GM19328 (cell line): ENCODE data around the gene COASY.
"Not testable (repeated sequence)": the region's sequence is repeated elsewhere in the genome, so short reads cannot be mapped to it uniquely, and the experiment has no call there.

Source experiments
- ATAC-seq: cut with Tn5 transposase; IDR thresholded peaks from one replicate; pipeline ENCODE4 v1.9.1; 2021; ENCODE audit warnings: mild to moderate bottlenecking, moderate library complexity; ENCODE audit not compliant: unreplicated experiment

The COASY gene

DNA sequence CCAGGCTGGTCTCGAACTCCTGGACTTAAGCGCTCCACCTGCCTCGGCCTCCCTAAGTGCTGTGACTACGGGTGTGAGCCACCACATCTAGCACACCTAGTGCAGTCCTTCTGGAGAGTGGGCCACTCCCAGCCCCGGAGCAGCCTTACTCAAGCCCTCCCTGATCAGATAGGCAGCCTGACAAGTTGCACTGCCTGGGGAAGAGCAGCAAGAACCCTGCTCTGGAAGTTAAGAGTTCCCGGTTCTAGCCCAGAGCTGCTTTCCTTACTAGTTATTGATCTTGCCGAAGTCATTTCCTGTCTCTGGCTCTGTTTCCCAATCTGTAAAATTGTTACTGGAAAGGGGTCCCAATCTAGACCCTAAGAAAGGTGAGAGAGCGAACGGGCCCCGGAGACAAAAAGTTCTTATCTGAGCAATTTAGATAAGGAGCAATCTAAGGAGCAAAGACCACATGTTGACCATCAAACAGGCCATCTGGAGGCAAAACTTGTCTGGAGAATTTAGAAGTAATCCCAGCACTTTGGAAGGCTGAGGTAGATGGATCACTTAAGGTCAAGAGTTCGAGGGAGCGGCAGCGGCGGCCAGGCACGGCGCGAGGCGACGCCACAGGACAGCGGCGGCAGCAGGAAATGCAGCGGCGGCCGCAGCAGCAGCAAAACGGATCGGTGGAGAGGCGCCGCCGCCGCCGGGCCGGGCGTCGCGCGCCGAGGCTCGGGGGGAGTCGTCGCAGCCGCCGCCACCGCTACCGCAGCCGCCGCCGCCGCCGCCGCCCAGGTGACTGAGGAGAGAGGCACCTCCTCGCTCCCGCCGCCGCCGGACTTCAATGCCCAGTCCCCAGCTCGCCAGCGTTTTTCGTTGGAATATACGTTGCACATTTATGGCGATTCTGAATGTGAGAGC, 30.2 kb upstream of the COASY start:
- no peak for ATAC-seq

DNA sequence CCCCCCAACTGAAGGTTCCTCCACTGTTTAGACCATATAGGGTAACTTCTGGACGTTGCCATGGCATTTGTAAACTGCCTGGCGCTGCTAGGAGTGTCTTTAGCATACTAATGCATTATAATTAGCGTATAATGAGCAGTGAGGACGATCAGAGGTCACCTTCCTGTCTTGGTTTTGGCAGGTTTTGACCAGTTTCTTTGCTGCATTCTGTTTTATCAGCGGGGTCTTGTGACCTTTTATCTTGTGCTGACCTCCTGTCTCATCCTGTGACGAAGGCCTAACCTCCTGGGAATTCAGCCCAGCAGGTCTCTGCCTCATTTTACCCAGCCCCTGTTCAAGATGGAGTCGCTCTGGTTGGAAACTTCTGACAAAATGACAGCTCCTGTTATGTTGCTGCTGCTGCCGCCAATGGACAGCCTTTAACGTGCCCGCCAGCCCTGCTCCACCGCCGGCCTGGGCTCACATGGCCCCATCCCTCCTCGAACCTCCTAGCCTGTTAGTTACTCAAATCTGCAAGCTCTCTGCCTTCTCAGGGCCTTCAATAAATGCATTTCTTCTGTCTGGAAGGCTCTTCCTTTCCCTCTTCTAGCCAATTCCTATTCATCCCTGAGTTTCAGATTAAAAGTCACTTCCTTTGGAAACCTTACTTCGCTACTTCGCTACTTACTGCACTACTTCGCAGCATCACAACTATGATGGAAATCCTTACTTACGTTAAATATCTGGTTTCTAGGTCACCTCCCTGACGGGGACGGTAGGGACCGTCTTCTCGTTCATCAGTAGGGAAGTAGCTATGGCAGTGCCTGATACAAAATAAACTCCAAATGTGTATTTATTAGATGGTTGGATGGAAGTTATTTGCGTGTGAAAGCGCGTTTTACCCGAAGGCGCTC, 26.5 kb upstream of the COASY start:
- ATAC-seq, result no peak

DNA sequence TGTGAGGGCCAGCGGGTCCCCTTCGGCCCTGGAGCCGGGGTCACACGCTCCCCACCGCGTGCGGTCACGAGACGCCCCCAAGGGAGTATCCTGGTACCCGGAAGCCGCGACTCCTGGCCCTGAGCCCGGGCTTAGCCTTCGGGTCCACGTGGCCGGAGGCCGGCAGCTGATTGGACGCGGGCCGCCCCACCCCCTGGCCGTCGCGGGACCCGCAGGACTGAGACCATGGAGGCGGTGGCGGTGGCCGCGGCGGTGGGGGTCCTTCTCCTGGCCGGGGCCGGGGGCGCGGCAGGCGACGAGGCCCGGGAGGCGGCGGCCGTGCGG, 25.9 kb upstream of the COASY start, which contains the start of gene NAGLU:
Gene NAGLU (plus strand): TSS at position 194 of the 324 bp plus-strand sequence. CDS start 32 bp downstream, at position 226.
- ATAC-seq, result peak; percentile 73

DNA sequence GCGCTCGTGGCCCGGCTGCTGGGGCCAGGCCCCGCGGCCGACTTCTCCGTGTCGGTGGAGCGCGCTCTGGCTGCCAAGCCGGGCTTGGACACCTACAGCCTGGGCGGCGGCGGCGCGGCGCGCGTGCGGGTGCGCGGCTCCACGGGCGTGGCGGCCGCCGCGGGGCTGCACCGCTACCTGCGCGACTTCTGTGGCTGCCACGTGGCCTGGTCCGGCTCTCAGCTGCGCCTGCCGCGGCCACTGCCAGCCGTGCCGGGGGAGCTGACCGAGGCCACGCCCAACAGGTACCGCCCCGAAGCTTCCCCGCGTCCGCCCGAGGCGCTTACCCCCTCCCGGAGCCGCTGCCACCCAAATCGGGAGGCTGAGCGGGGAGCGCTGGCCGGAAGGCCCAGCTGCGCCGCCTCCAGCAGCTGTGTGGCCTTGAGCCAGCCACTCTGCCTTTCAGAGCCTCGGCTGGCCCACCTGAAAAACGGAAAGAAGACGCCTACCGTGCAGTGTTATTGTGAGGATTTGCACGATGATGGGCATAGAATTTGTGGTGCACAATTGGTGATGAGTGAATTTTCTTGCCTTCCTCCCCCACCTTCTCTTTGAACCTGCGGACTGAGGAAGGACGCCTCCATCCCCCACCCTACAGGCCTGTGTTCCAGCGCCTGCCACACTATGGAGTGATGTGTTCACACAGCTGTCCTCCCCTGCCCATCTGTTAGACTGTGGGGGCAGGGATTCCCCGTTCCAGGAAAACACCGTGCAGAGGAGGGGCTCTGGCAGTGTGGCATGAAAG, 25.4 kb upstream of the COASY start:
- ATAC-seq, result peak; percentile 62

DNA sequence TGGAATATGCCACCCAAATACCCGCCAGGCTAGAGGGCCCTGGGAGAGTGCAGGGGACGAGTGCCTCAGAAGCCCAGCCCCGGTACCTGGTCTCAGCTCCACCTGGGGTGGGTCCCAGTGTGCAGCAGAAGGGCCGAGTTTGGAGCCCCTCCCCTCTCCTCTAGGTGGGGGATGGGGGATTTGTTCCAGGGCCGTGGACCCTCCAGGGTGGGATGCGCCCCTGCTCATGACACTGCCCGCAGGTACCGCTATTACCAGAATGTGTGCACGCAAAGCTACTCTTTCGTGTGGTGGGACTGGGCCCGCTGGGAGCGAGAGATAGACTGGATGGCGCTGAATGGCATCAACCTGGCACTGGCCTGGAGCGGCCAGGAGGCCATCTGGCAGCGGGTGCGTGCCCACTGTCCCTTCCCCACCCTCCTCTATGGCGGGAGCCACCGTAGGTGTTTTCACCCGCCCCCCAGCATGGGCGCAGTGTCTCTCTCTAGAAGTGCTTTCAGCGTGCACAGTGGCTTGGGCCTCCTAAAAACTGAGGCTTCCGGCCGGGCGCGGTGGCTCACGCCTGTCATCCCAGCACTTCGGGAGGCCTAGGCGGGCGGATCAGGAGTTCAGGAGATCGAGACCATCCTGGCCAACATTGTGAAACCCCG, 24.7 kb upstream of the COASY start:
- ATAC-seq, result no peak

DNA sequence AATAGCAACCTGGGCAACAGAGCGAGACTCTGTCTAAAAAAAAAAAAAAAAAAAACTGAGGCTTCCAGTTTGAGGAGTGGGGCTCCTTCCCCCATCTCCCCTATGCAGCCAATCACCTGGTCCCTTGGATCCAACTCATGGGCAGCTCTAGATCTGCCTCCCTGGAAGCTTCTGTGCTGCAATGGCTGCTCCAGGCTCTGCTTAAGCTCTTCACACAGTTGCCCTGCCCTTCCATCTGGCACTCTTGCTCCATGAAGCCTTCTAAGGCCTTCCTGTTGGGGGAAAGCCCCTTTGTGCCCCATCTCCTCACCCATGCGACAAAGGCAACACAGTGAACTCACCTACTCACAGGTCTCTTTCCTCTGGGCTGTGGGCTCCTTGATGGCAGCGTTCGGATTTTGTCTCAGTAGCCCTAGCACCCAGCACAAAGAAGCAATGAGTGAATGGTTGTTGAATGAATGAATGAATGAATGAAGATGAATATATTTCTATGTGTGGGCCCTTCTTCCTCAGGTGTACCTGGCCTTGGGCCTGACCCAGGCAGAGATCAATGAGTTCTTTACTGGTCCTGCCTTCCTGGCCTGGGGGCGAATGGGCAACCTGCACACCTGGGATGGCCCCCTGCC, 24.0 kb upstream of the COASY start:
- ATAC-seq, result no peak

DNA sequence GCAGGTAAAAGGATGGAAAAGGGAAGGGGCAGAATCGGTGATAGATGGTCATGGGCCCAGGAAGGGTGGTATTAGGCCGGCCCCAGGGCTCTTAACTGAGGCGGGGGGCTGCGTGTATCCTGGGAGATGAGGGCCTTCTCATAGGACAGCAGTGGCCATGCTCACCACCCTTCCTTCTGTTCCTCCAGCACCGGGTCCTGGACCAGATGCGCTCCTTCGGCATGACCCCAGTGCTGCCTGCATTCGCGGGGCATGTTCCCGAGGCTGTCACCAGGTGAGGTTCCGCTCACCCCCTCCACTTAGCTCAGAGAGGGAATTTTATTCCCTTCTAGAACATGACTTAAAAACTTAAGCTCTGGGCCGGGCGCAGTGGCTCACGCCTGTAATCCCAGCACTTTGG, 23.5 kb upstream of the COASY start:
- no peak for ATAC-seq

DNA sequence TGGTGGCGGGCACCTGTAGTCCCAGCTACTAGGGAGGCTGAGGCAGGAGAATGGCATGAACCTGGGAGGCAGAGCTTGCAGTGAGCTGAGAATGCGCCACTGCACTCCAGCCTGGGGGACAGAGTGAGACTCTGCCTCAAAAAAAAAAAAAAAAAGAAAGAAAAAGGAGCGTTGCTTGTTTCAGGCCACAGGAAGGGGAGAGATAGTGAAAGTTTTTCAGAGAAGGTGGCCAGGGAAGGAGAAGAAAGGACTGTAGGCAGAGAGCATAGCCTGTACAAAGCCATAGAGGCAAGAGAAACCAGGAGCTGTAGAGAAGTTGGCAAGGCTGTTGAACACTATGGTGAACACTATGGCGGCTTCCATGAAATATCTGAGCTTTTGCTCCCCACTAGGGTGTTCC, 21.4 kb upstream of the COASY start:
- ATAC-seq, result not testable (repeated sequence)

DNA sequence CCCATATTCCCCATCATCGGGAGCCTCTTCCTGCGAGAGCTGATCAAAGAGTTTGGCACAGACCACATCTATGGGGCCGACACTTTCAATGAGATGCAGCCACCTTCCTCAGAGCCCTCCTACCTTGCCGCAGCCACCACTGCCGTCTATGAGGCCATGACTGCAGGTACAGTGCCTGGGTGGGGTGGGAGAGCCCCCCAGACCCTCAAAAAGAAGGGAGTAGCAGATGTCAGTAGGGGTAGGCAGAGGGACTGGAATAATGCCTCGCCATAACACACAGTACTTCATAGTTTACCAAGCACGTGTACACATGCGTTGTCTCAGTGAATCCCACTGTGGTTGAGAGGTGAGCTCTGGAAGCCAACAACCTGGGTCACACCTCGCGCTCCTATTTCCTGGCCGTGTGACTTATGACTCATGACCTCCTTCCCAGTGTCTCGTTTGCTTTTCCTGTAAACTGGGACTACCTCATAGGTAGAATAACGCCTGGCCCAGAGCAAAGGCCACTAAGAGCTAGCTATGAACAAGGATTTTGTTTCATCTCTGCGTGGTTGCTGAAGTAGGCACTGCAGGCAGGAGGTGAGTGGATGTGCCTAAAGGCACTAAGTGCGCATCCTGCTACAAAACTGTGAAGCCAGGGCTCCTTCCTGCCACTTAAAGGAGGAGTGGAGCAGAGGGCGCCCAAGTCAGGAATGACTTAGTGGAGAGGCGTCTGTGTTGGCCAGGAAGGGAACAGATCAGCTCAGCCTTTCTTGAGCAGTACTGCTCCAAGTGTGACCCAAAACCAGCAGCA, 20.7 kb upstream of the COASY start:
- no peak for ATAC-seq

DNA sequence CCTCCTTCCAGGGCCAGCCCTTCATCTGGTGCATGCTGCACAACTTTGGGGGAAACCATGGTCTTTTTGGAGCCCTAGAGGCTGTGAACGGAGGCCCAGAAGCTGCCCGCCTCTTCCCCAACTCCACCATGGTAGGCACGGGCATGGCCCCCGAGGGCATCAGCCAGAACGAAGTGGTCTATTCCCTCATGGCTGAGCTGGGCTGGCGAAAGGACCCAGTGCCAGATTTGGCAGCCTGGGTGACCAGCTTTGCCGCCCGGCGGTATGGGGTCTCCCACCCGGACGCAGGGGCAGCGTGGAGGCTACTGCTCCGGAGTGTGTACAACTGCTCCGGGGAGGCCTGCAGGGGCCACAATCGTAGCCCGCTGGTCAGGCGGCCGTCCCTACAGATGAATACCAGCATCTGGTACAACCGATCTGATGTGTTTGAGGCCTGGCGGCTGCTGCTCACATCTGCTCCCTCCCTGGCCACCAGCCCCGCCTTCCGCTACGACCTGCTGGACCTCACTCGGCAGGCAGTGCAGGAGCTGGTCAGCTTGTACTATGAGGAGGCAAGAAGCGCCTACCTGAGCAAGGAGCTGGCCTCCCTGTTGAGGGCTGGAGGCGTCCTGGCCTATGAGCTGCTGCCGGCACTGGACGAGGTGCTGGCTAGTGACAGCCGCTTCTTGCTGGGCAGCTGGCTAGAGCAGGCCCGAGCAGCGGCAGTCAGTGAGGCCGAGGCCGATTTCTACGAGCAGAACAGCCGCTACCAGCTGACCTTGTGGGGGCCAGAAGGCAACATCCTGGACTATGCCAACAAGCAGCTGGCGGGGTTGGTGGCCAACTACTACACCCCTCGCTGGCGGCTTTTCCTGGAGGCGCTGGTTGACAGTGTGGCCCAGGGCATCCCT, 18.5 kb upstream of the COASY start:
- no peak for ATAC-seq

DNA sequence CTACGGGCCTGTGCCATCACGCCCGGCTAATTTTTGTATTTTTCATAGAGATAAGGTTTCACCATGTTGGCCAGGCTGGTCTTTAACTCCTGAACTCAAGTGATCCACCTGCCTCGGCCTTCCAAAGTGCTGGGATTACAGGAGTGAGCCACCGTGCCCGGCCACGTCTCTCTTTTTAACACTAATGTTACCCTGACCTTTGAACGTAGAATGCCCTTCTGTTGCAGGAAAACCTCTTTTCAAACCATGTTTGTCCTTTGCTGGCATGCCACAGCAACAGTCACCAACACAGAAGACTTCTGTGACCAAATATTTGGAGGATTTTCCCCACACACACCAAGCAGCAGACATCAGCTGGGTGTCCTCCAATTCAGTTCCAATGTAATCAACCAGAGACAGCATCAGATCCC, 17.1 kb upstream of the COASY start:
- ATAC-seq, result no peak

DNA sequence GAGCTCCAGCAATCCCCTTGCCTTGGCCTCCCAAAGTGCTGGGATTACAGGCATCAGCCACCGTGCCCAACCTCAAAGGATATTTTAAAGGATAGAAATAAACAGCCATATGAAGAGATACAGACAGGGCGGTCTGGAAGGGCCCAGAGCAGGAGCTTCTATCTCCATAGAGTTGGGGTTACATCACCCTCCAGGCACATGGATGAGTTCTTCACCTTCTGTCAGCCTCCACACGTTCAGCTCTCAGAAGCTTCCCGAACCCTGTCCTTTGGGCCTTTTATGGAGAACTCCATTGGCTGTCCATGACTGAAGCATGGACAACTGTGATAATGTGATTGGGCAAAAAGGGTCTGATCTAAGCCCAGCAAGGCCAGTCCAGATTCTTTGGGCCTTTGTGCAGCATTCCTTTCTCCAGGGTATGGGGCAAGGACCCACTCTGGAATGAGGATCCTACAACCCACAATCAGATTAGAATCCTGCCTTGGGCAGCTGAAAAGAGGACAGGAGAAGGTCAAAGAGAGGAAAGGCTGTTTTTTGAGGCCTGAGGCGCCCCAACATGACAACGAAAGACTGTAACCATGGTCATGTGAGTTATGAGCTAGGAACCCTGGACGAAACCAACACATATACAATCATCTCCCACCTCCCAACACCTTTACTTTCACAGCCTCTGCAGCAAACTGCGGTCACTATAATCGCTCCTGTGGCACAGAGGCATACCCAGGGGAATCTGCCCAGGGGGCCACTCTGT, 16.0 kb upstream of the COASY start:
- ATAC-seq, result not testable (repeated sequence)

DNA sequence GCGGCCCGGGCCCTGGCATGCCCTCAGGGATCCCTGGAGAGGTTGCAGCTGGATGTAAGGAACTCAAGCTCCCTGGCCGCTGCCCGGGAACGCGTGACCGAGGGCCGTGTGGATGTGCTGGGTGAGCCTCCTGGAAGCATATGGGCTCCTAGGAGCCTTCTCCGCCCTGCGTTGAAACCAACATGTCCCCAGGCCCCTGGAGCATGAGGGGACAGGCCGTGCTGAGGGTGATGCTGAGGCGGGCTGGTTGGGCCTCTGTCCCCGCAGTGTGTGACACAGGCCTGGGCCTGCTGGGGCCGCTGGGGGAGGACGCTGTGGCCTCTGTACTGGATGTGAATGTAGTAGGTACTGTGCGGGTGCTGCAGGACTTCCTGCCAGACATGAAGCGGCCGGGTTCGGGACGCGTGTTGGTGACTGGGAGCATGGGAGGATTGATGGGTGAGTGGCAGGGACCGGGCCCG, 14.9 kb upstream of the COASY start:
- ATAC-seq, result no peak

DNA sequence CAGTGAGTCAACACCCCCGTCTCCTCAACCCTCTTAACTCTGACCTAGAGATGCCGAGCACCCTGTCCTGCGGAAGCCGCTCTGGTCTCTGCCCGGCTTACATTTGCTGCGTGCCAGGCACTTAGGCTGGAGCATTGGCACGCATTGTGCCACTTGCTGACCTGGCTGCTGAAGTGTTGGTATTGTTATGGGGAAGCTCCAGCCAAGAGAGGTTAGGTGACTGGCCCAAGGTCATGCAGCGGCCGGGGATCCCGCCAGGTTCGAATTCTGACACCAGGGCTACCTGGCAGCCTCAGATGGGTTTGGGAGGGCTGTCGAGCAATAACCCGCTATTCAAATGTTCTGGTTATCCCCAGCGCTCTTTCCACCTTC, 14.3 kb upstream of the COASY start:
- ATAC-seq, result no peak

DNA sequence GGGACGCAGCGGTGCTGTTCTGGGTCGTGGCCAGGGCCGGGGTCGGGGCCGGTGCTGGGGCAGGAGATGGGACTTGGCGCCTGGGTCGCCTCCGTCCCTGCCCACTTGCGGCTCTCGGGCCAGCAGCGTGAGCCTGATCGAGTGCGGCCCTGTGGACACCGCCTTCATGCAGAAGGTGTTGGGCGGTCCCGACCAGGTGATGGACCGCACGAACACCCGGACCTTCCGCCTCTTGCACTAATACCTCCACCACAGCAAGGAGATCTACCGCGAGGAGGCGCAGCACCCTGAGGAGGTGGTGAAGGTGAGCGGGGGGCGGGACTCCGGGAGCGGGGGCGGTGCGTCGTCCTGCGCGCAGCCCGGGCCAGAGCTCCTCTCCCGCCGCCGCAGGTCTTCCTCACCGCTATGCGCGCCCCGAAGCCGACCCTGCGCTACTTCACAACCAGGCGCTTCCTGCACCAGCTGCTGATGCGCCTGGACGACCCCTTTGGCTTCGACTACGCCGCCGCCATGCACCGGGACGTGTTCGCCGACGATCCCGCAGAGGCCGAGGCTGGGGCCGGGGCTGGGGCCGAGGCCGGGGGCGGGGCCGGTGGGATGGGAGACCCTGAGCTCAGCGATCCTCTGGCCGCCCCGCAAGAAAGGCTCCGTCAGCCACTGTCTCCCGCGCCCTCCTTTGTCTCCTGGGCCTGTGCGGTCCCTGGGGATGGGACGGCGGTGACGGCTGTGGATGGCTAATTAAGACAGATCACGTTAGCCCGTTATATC, 13.7 kb upstream of the COASY start:
- peak; percentile 60 for ATAC-seq

DNA sequence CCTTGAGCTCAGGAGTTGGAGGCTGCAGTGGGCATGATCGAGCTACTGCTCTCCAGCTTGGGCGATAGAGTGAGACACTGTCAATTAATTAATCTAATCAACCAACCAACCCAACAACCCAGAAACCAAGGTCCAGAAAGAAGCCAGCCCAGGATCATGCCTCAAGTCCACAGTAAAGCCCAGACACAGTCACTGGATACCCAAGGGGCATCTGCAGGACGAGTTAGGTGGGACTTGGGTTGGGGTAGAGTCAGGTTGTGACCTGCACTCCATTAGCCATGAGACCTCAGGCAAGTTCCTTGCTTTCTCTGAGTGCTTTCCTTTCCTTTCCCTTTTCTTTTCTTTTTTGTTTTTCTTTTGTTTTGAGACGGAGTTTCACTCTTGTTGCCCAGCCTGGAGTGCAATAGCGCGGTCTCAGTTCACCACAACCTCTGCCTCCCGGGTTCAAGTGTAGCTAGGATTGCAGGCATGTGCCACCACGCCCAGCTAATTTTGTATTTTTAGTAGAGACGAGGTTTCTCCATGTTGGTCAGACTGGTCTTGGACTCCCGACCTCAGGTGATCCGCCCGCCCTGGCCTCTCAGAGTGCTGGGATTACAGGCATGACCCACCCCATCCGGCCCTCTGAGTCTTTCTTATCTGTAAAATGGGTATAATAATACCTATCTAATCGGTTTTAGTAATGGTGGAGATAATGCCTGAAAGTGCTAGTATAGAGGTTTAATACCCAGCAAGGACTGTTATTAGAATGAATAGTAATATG, 12.8 kb upstream of the COASY start:
- ATAC-seq, result no peak
